ENCODE results near the gene UNC5B. TPM values are rescaled to one million over a fixed set of nuclear protein-coding genes. Genes with fewer than 3 reads are reported as not detected.

UNC5B gene
- polyA plus RNA-seq, 3 donors: 0.04 to 0.72 TPM; not detected in 1

GRCh38 chr10:71221586-71222202 is 9.3 kb downstream of the UNC5B start:
- intact Hi-C loops (cut with micrococcal nuclease): no loop called here
- WGBS (ENCODE audit: insufficient coverage): 87% methylated on average over 3 of the region's 5 CpGs
- H3K27ac Mint-ChIP-seq: peak overlapping the region in 1 of 7 donors; percentile 17
- Histone ChIP-seq H3K79me2 (ENCODE audit: insufficient read depth, low read length) (no peaks in the 10 kb centered on the region), H3K9ac (ENCODE audit: insufficient read depth, low read length, poor library complexity, severe bottlenecking) (no peak overlapping the region), H3K4me2 (replicated peaks; ENCODE audit: extremely low read depth, low read length, poor library complexity, severe bottlenecking) (no peak overlapping the region), H2AFZ (ENCODE audit: insufficient read depth, low read depth, low read length, poor library complexity, severe bottlenecking) (no peak overlapping the region), H4K20me1 (ENCODE audit: insufficient read depth, low read length) (no peaks in the 10 kb centered on the region), H3K4me1 (ENCODE audit: control insufficient read depth in 1 of 2, insufficient read depth in 2 of 2, low read length in 2 of 2) (peaks cover 10 to 13% of the 10 kb centered on the region in 2 donors), H3K9me3 (replicated peaks in 1 of 2; ENCODE audit: control insufficient read depth in 1 of 2, insufficient read depth in 1 of 2, low read length in 2 of 2) (no peaks in the 10 kb centered on the region), H3K36me3 (replicated peaks in 1 of 2; ENCODE audit: control insufficient read depth in 1 of 2, insufficient read depth in 2 of 2, low read length in 2 of 2) (no peaks in the 10 kb centered on the region), H3K4me3 (replicated peaks in 1 of 3; ENCODE audit: low read depth in 2 of 3, low read length in 3 of 3) (no peak overlapping the region), H3K27ac (ENCODE audit: low read depth in 1 of 2, low read length in 2 of 2) (no peak overlapping the region), H3K27me3 (ENCODE audit: control insufficient read depth in 2 of 2, insufficient read depth in 2 of 2, low read length in 2 of 2) (peaks cover 0 to 19% of the 10 kb centered on the region in 2 donors)
- DNase-seq: no peak
- peaks cover 12% of the 10 kb centered on the region for H3K4me1 Mint-ChIP-seq
- TF ChIP-seq CTCF (IDR thresholded peaks at IDR 0.05): no peak
- peaks cover 0 to 1% (median 0%) of the 10 kb centered on the region in 7 donors for H3K9me3 Mint-ChIP-seq
- H3K36me3 Mint-ChIP-seq: no peaks in the 10 kb centered on the region
- H3K4me3 Mint-ChIP-seq: no peak overlapping the region
- peaks cover 23 to 34% (median 27%) of the 10 kb centered on the region in 3 donors for H3K27me3 Mint-ChIP-seq (ENCODE audit: low read depth in 3 of 3)

GRCh38 chr10:71222601-71223346 is 10.4 kb downstream of the UNC5B start:
- Mint-ChIP-seq H3K27ac (no peak overlapping the region), H3K27me3 (ENCODE audit: low read depth in 3 of 3) (peaks cover 17 to 26% (median 24%) of the 10 kb centered on the region in 3 donors), H3K9me3 (peaks cover 0 to 1% (median 0%) of the 10 kb centered on the region in 7 donors), H3K36me3 (no peaks in the 10 kb centered on the region), H3K4me3 (no peak overlapping the region), H3K4me1 (peaks cover 4% of the 10 kb centered on the region)
- TF ChIP-seq CTCF (IDR thresholded peaks at IDR 0.05): no peak
- Histone ChIP-seq H3K27ac (ENCODE audit: low read depth in 1 of 2, low read length in 2 of 2) (no peak overlapping the region), H3K9ac (ENCODE audit: insufficient read depth, low read length, poor library complexity, severe bottlenecking) (no peak overlapping the region), H3K4me2 (replicated peaks; ENCODE audit: extremely low read depth, low read length, poor library complexity, severe bottlenecking) (no peak overlapping the region), H4K20me1 (ENCODE audit: insufficient read depth, low read length) (no peaks in the 10 kb centered on the region), H3K36me3 (replicated peaks in 1 of 2; ENCODE audit: control insufficient read depth in 1 of 2, insufficient read depth in 2 of 2, low read length in 2 of 2) (no peaks in the 10 kb centered on the region), H3K4me3 (replicated peaks in 1 of 3; ENCODE audit: low read depth in 2 of 3, low read length in 3 of 3) (no peak overlapping the region), H3K9me3 (replicated peaks in 1 of 2; ENCODE audit: control insufficient read depth in 1 of 2, insufficient read depth in 1 of 2, low read length in 2 of 2) (no peaks in the 10 kb centered on the region), H3K4me1 (ENCODE audit: control insufficient read depth in 1 of 2, insufficient read depth in 2 of 2, low read length in 2 of 2) (peaks cover 1 to 2% of the 10 kb centered on the region in 2 donors), H3K79me2 (ENCODE audit: insufficient read depth, low read length) (no peaks in the 10 kb centered on the region), H3K27me3 (ENCODE audit: control insufficient read depth in 2 of 2, insufficient read depth in 2 of 2, low read length in 2 of 2) (peaks cover 0 to 12% of the 10 kb centered on the region in 2 donors), H2AFZ (ENCODE audit: insufficient read depth, low read depth, low read length, poor library complexity, severe bottlenecking) (no peak overlapping the region)
- no peak for DNase-seq
- intact Hi-C loops (cut with micrococcal nuclease): no loop called here
- 86% methylated on average over 9 of the region's 11 CpGs for WGBS (ENCODE audit: insufficient coverage)

Data from CD14-positive monocyte (primary cell).